ENCODE data around the gene CD4. TPM values are rescaled to one million over a fixed set of nuclear protein-coding genes. Genes with fewer than 3 reads are reported as not detected.
A peak's percentile ranks its signal among the peaks of the same experiment; 100 is the strongest.

CD4 gene
- total and polyA plus RNA-seq, 10 of the 15 experiments (the other 5 are each of a cell fraction or from before 2014, with no cell fraction given): 0.24 to 1.6 (median 0.69) TPM

DNA sequence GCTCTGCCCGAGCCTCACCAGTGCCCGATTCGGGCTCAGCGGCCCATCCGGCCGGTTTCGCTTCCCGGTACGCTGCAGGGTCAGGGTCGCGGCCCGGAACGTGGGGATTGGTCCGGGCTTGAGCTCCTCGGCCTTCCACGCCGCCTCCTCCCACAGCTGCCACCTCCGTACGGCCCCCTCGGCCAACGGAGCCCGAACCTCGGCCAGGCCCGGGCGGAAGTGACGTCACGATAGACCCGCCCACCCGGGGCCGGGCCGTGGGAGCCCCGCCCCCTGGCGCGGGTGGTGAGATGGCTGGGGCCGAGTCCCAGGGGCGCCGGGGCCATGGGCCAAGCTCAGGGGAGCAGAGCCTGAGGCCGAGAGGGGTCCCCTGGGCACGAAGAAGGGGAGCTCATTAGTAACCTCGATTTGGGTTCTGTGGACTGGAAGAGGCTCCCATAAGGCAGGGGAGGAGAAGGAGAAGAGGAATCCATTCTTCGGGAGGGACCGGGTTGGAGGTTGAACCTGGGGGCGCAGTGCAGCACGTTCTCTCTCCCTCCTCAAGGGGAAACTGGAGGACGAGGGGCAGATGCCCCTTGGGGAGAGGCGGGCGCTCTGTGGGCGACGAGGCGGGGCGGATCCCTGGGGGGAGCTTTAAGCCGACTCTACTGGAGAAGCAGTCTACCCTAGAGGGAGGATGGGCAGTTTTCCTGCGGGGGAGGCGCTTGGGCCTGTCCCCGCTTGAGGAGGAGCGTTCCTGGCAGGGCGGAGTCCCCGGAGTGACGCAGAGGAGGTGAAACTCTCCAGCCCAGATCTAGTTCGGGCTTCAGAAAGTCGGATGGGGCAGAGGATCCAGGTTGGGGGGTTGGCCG lies 36.2 kb upstream of the CD4 start, which contains the start of gene MLF2 (continued):
- TF ChIP-seq, protein P1, sequence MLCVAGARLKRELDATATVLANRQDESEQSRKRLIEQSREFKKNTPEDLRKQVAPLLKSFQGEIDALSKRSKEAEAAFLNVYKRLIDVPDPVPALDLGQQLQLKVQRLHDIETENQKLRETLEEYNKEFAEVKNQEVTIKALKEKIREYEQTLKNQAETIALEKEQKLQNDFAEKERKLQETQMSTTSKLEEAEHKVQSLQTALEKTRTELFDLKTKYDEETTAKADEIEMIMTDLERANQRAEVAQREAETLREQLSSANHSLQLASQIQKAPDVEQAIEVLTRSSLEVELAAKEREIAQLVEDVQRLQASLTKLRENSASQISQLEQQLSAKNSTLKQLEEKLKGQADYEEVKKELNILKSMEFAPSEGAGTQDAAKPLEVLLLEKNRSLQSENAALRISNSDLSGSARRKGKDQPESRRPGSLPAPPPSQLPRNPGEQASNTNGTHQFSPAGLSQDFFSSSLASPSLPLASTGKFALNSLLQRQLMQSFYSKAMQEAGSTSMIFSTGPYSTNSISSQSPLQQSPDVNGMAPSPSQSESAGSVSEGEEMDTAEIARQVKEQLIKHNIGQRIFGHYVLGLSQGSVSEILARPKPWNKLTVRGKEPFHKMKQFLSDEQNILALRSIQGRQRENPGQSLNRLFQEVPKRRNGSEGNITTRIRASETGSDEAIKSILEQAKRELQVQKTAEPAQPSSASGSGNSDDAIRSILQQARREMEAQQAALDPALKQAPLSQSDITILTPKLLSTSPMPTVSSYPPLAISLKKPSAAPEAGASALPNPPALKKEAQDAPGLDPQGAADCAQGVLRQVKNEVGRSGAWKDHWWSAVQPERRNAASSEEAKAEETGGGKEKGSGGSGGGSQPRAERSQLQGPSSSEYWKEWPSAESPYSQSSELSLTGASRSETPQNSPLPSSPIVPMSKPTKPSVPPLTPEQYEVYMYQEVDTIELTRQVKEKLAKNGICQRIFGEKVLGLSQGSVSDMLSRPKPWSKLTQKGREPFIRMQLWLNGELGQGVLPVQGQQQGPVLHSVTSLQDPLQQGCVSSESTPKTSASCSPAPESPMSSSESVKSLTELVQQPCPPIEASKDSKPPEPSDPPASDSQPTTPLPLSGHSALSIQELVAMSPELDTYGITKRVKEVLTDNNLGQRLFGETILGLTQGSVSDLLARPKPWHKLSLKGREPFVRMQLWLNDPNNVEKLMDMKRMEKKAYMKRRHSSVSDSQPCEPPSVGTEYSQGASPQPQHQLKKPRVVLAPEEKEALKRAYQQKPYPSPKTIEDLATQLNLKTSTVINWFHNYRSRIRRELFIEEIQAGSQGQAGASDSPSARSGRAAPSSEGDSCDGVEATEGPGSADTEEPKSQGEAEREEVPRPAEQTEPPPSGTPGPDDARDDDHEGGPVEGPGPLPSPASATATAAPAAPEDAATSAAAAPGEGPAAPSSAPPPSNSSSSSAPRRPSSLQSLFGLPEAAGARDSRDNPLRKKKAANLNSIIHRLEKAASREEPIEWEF (IDR thresholded peaks at IDR 0.05; ENCODE audit: insufficient replicate concordance, low read depth, low read length): no peak
- TF ChIP-seq, protein P2, sequence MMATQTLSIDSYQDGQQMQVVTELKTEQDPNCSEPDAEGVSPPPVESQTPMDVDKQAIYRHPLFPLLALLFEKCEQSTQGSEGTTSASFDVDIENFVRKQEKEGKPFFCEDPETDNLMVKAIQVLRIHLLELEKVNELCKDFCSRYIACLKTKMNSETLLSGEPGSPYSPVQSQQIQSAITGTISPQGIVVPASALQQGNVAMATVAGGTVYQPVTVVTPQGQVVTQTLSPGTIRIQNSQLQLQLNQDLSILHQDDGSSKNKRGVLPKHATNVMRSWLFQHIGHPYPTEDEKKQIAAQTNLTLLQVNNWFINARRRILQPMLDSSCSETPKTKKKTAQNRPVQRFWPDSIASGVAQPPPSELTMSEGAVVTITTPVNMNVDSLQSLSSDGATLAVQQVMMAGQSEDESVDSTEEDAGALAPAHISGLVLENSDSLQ (IDR thresholded peaks at IDR 0.05): peak; percentile 87
- TF ChIP-seq ESRRA (IDR thresholded peaks at IDR 0.05; ENCODE audit: low read length): no peak
- no peak for TF ChIP-seq SREBF2 (IDR thresholded peaks at IDR 0.05; ENCODE audit: low read length)
- TF ChIP-seq, protein P3, sequence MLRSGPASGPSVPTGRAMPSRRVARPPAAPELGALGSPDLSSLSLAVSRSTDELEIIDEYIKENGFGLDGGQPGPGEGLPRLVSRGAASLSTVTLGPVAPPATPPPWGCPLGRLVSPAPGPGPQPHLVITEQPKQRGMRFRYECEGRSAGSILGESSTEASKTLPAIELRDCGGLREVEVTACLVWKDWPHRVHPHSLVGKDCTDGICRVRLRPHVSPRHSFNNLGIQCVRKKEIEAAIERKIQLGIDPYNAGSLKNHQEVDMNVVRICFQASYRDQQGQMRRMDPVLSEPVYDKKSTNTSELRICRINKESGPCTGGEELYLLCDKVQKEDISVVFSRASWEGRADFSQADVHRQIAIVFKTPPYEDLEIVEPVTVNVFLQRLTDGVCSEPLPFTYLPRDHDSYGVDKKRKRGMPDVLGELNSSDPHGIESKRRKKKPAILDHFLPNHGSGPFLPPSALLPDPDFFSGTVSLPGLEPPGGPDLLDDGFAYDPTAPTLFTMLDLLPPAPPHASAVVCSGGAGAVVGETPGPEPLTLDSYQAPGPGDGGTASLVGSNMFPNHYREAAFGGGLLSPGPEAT (IDR thresholded peaks at IDR 0.05; ENCODE audit: low read depth): peak; percentile 86
- TF ChIP-seq RFX5 (IDR thresholded peaks at IDR 0.05; ENCODE audit: low read depth, low read length): no peak
- no peak for TF ChIP-seq CBX3 (IDR thresholded peaks at IDR 0.05; ENCODE audit: borderline replicate concordance, low read depth)
- TF ChIP-seq SMARCA5 (IDR thresholded peaks at IDR 0.05): peak; percentile 5
- TF ChIP-seq, protein P4, sequence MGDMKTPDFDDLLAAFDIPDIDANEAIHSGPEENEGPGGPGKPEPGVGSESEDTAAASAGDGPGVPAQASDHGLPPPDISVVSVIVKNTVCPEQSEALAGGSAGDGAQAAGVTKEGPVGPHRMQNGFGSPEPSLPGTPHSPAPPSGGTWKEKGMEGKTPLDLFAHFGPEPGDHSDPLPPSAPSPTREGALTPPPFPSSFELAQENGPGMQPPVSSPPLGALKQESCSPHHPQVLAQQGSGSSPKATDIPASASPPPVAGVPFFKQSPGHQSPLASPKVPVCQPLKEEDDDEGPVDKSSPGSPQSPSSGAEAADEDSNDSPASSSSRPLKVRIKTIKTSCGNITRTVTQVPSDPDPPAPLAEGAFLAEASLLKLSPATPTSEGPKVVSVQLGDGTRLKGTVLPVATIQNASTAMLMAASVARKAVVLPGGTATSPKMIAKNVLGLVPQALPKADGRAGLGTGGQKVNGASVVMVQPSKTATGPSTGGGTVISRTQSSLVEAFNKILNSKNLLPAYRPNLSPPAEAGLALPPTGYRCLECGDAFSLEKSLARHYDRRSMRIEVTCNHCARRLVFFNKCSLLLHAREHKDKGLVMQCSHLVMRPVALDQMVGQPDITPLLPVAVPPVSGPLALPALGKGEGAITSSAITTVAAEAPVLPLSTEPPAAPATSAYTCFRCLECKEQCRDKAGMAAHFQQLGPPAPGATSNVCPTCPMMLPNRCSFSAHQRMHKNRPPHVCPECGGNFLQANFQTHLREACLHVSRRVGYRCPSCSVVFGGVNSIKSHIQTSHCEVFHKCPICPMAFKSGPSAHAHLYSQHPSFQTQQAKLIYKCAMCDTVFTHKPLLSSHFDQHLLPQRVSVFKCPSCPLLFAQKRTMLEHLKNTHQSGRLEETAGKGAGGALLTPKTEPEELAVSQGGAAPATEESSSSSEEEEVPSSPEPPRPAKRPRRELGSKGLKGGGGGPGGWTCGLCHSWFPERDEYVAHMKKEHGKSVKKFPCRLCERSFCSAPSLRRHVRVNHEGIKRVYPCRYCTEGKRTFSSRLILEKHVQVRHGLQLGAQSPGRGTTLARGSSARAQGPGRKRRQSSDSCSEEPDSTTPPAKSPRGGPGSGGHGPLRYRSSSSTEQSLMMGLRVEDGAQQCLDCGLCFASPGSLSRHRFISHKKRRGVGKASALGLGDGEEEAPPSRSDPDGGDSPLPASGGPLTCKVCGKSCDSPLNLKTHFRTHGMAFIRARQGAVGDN (IDR thresholded peaks at IDR 0.05): peak; percentile 70
- TF ChIP-seq MEF2B (IDR thresholded peaks at IDR 0.05; ENCODE audit: partially characterized antibody, poor library complexity, severe bottlenecking): peak; percentile 71
- TF ChIP-seq ZZZ3 (IDR thresholded peaks at IDR 0.05; ENCODE audit: control insufficient read depth, insufficient read length, low read depth): no peak
- TF ChIP-seq TCF7 (IDR thresholded peaks at IDR 0.05; ENCODE audit: borderline replicate concordance): no peak
- TF ChIP-seq EED (IDR thresholded peaks at IDR 0.05; ENCODE audit: low read depth): peak; percentile 51; the same call in 1 of the 2 replicates
- TF ChIP-seq FOS (IDR thresholded peaks at IDR 0.05; ENCODE audit: borderline replicate concordance, extremely low read depth, insufficient read length): no peak
- TF ChIP-seq DPF2 (IDR thresholded peaks at IDR 0.05): peak; percentile 39
- no peak for TF ChIP-seq ZNF274 (IDR thresholded peaks at IDR 0.05; ENCODE audit: insufficient read depth, insufficient read length)
- TF ChIP-seq RBBP5 (conservative IDR thresholded peaks at IDR 0.05): no peak
- TF ChIP-seq TARDBP (IDR thresholded peaks at IDR 0.05; ENCODE audit: borderline replicate concordance): 0 out of 2 replicates have a peak, but pooled peaks have one; percentile 19
- no peak for TF ChIP-seq ZBED1 (IDR thresholded peaks at IDR 0.05; ENCODE audit: borderline replicate concordance)

All from GM12878 (cell line).